Sigmoid colon (tissue), 4 donors: ENCODE results near the gene SPATA22.

Experiments
- POLR2A ChIP-seq, 2 donors: fragments of 450-650 bp; IDR thresholded peaks; one replicate each; pipeline ENCODE4 v1.6.1; 2016; ENCODE audit warnings: antibody characterized with exemption in 2 of 2, mild to moderate bottlenecking in 2 of 2, moderate library complexity in 2 of 2
- POLR2AphosphoS5 ChIP-seq, 4 donors: sonication (generic); formaldehyde crosslinking; IDR thresholded peaks; one replicate each; pipeline ENCODE4 v1.6.1; 2017; ENCODE audit warnings: antibody characterized with exemption in 4 of 4
- TF ChIP-seq, protein P1 (sequence below), 4 experiments: fragments of 450-650 bp in 3 of 4; fragments of 200-600 bp in 1 of 4; IDR thresholded peaks; one replicate each; pipeline ENCODE4 v1.5.1; 2016 to 2019; ENCODE audit warnings: antibody characterized with exemption in 4 of 4, mild to moderate bottlenecking in 3 of 4, moderate library complexity in 2 of 4

DNA sequence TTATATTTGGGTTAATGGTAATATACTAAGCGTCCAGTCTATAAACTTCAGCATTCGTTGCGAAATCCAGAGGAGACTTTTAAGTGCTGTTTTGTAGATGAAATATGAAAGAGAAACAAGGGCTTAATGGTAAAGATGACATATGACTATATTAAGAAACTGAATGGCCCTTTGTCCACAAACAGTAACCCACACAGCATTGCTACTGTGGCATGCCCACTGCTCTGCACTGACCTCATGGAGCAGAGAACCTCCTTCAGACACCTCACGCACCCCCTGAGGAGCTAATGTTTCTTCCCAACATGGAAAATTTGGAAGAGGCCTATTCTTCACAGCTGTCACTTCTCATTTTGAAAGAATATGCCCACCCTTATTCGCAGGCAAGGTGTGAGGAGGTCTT is 30.8 kb upstream of the SPATA22 start:
- no peak for TF ChIP-seq POLR2A (IDR thresholded peaks at IDR 0.05)
- no peak for TF ChIP-seq POLR2AphosphoS5 (IDR thresholded peaks at IDR 0.05)
- TF ChIP-seq, protein P1, sequence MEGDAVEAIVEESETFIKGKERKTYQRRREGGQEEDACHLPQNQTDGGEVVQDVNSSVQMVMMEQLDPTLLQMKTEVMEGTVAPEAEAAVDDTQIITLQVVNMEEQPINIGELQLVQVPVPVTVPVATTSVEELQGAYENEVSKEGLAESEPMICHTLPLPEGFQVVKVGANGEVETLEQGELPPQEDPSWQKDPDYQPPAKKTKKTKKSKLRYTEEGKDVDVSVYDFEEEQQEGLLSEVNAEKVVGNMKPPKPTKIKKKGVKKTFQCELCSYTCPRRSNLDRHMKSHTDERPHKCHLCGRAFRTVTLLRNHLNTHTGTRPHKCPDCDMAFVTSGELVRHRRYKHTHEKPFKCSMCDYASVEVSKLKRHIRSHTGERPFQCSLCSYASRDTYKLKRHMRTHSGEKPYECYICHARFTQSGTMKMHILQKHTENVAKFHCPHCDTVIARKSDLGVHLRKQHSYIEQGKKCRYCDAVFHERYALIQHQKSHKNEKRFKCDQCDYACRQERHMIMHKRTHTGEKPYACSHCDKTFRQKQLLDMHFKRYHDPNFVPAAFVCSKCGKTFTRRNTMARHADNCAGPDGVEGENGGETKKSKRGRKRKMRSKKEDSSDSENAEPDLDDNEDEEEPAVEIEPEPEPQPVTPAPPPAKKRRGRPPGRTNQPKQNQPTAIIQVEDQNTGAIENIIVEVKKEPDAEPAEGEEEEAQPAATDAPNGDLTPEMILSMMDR (IDR thresholded peaks at IDR 0.05): no peak
